Measurements from ENCODE around the gene WDR64.

DNA sequence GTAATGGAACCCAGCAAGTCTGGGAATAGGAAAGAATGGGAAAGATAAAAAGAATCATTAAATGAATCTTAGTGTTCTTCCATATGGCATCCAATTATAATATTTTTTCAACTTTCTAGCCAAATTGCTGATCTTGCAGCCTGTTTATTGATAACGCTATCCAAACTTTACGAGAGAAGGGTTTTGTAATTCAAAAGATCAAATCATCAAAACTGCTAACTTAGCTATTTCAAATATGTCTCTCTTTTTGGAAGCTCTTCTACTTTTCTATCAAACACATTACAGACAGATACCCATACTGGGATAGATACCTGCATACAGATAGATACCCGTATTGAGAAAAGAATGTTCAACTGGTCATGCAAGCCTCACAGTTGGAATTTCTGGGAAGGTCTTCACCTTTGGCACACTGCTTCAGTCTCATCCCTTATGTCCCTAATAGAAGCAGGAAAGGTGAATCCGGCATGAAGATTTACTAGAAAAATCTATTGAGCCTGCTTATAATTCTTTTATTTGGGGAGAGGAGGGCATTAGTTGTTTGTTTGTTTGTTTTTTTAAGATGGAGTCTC, 120.9 kb downstream of the WDR64 start:
- TF ChIP-seq CTCF (IDR thresholded peaks at IDR 0.05) (no peak), POLR2A (IDR thresholded peaks at IDR 0.05) (no peak), EP300 (IDR thresholded peaks at IDR 0.05) (no peak)

All from ovary (tissue), 3 donors.